ENCODE measurements around the gene SPARC.

DNA sequence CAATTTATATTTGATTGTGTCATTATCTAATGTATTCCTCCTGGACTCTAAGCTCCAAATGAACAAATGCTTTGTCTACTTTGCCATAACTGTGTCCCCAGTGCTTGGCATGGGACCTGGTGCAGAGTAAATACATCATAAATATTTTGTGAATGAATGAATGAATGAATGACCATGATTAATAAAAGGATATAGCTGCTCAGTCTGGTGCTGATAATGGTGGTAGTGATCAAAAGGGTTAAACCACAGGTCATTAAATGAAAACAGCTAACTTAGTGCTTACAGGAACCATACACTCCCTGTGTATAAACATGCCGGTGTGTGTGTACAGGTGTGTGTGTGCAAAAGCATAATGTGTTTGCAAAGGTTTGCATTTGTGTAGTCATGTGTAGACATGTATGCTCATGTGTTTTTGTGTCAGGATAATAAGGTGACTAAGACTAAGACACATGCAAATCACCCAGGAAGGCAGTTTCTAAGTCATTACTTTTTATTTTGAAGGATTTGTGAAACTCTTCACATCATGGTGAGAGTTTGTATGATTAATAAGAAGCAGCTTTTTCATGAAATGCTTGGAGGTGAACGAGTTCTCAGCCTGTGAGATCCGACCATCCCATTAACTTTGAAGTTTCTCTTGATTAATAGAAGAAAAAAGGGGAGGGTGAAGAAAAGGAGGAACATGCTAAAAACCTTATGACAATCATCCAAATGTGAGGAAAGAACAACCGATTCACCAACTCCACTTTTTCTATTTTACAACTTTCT is 24.6 kb downstream of the SPARC start:
- TF ChIP-seq, protein P1, sequence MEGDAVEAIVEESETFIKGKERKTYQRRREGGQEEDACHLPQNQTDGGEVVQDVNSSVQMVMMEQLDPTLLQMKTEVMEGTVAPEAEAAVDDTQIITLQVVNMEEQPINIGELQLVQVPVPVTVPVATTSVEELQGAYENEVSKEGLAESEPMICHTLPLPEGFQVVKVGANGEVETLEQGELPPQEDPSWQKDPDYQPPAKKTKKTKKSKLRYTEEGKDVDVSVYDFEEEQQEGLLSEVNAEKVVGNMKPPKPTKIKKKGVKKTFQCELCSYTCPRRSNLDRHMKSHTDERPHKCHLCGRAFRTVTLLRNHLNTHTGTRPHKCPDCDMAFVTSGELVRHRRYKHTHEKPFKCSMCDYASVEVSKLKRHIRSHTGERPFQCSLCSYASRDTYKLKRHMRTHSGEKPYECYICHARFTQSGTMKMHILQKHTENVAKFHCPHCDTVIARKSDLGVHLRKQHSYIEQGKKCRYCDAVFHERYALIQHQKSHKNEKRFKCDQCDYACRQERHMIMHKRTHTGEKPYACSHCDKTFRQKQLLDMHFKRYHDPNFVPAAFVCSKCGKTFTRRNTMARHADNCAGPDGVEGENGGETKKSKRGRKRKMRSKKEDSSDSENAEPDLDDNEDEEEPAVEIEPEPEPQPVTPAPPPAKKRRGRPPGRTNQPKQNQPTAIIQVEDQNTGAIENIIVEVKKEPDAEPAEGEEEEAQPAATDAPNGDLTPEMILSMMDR (IDR thresholded peaks at IDR 0.05) = no peak
- no peak for TF ChIP-seq POLR2AphosphoS5 (IDR thresholded peaks at IDR 0.05; ENCODE audit: insufficient read depth in 1 of 2, low read depth in 1 of 2)
